Heart right ventricle (tissue), 16 donors: ENCODE measurements around the gene AFDN. TPM values are rescaled to one million over a fixed set of nuclear protein-coding genes. Genes with fewer than 3 reads are reported as not detected.

ENCODE experiments used
- ATAC-seq, 8 donors: fragments of 200-7000 bp; cut with Tn5 transposase; one replicate each; pipeline ENCODE4 v1.9.1; 2020; ENCODE audit warnings: mild to moderate bottlenecking in 8 of 8, moderate library complexity in 8 of 8, moderate number of reproducible peaks in 1 of 8
- DNase-seq, 2 donors: peaks; one replicate each; pipeline ENCODE4 v3.0.0-alpha.2; 2020
- H3K27ac ChIP-seq, 10 donors: fragments of 200-600 bp; sonication (generic) in 2 of 10; one replicate each; pipeline versions ENCODE4 v1.5.0 to v1.8.0; 2020 to 2022; ENCODE audit warnings: mild to moderate bottlenecking in 3 of 10
- H3K27me3 ChIP-seq, 7 donors: fragments of 200-600 bp; one replicate each; pipeline ENCODE4 v1.8.0; 2021 to 2022; ENCODE audit warnings: mild to moderate bottlenecking in 2 of 7
- H3K36me3 ChIP-seq, 9 donors: fragments of 200-600 bp; sonication (generic) in 1 of 9; one replicate each; pipeline versions ENCODE4 v1.5.0 to v1.8.0; 2020 to 2022; ENCODE audit warnings: mild to moderate bottlenecking in 2 of 9
- H3K4me1 ChIP-seq, 9 donors: fragments of 200-600 bp; sonication (generic) in 1 of 9; one replicate each; pipeline versions ENCODE4 v1.5.0 to v1.8.0; 2020 to 2022; ENCODE audit warnings: mild to moderate bottlenecking in 4 of 9
- H3K4me3 ChIP-seq, 10 donors: fragments of 200-600 bp; sonication (generic) in 2 of 10; one replicate each; pipeline versions ENCODE4 v1.5.0 to v1.8.0; 2020 to 2022; ENCODE audit warnings: mild to moderate bottlenecking in 7 of 10, moderate library complexity in 2 of 10
- H3K9me3 ChIP-seq, 11 donors: fragments of 200-600 bp in 10 of 11; sonication (generic) in 2 of 11; one replicate each; pipeline versions ENCODE4 v1.5.0 to v1.8.0; 2013 to 2022; ENCODE audit warnings: mild to moderate bottlenecking in 2 of 11, control low read depth in 1 of 11, moderate library complexity in 1 of 11
- CTCF ChIP-seq, 9 donors: fragments of 200-600 bp; sonication (generic) in 2 of 9; IDR thresholded peaks; one replicate each; pipeline versions ENCODE4 v1.5.0 to v1.8.0; 2021 to 2022; ENCODE audit warnings: antibody characterized with exemption in 9 of 9, mild to moderate bottlenecking in 5 of 9, moderate library complexity in 1 of 9
- WGBS, 2 donors: extraction: QIAGEN DNeasy Blood & Tissue Kit; methylation state at CpG; one replicate each; pipeline ENCODE4 v1.1.7; 2013; ENCODE audit warnings: inconsistent platforms in 1 of 2; 5-methylcytosine and 5-hydroxymethylcytosine counted together
- intact Hi-C, 10 donors: fragments of 100-400 bp; cut with DNase I; formaldehyde crosslinking; loops; one replicate each; pipeline versions ENCODE4 v1.11.1 to v1.14.2; 2022
- polyA plus RNA-seq, 2 donors: library from polyadenylated mRNA; stranded (reverse); fragments of 200-250 nt; gene quantifications; one replicate each; pipeline ENCODE4 v1.2.3, GENCODE V29; 2013
- total RNA-seq, 10 donors: library from RNA; stranded (reverse); fragmentation: NEBNext Ultra II Directional in 3 of 10; extraction: Animal tissue kit (Norgen Biotek cat#: 25700) in 3 of 10; gene quantifications; one replicate each; pipeline versions ENCODE4 v1.2.1 to v1.2.4, GENCODE V29; 2021 to 2023
- donor health status: Arrhythmogenic right ventricular cardiomyopathy.
- donor health status: ischemic (EF 13 %, LVEDD 7.1; RV severe dilation, severe dysfunction).
- donor health status: healthy with polysubstance abuse.
- donor health status: DM: no; HTN: yes; CAD: no.
- donor health status: DM: no; HTN: no; CAD: no.
- donor health status: ischemic (EF 25% LVEDD 6.9; RV normal size, moderate dysfunction).
- donor health status: ischemic (EF 25% LVEDD 5.7; RV mildly dilated, moderate dysfunction).
- donor health status: healthy.
- donor health status: DM: yes; HTN: yes; CAD: no.
- donor health status: Ischemic cardiomyopathy.
- donor health status: ischemic (EF 35%, LVEDD 5.7; RV mildly dilated, moderate dysfunction).
- donor health status: nonischemic (EF 11% LVEDD 7.7; RV severe dilation, severe dysfunction).
- donor health status: DM: yes; HTN: yes; CAD: no.
- donor health status: PGD.
- donor health status: ischemic (EF 29% LVEDD 5.4; RV normal size, mild dysfunction).
- donor health status: nonischemic (EF 23%, LVEDD 6.1; RV moderate dilation, normal function).

AFDN gene
- total and polyA plus RNA-seq, 12 donors = 17.4 to 79.9 (median 58.0) TPM

- Histone ChIP-seq H3K27ac (no peak overlapping the region), H3K4me3 (no peak overlapping the region), H3K27me3 (no peaks in the 10 kb centered on the region), H3K4me1 (peaks cover 0 to 8% (median 0%) of the 10 kb centered on the region in 9 donors), H3K36me3 (peaks cover 0 to 95% (median 9%) of the 10 kb centered on the region in 9 donors), H3K9me3 (no peaks in the 10 kb centered on the region)
- no peak for TF ChIP-seq CTCF (IDR thresholded peaks at IDR 0.05)
- 62 to 83% methylated on average over 3 of the region's 3 CpGs for WGBS, 2 donors
- intact Hi-C loops = loop anchor here in 8 of 10 donors (5.0 to 10.0 kb wide), 6 partner anchors 60 to 680 kb away; no protein-coding TSS in a partner anchor
- ATAC-seq = no peak
- no peak for DNase-seq
These were observed 68.3 kb downstream of the AFDN start for GRCh38 chr6:167894965-167895364.

GRCh38 chr6:167896648-167897047, 69.9 kb downstream of the AFDN start:
- no peaks in the 10 kb centered on the region for H3K27me3 ChIP-seq
- ATAC-seq (no peak), DNase-seq (no peak)
- TF ChIP-seq CTCF (IDR thresholded peaks at IDR 0.05) = no peak
- no peak overlapping the region for H3K4me3 ChIP-seq
- intact Hi-C loops = loop anchor here in 8 of 10 donors (5.0 to 10.0 kb wide), 5 partner anchors 62 to 682 kb away; no protein-coding TSS in a partner anchor
- H3K4me1 ChIP-seq = peaks cover 0 to 8% (median 0%) of the 10 kb centered on the region in 9 donors
- no peak overlapping the region for H3K27ac ChIP-seq
- H3K36me3 ChIP-seq = peaks cover 0 to 90% (median 5%) of the 10 kb centered on the region in 9 donors
- no peaks in the 10 kb centered on the region for H3K9me3 ChIP-seq
- WGBS, 2 donors = 67 to 70% methylated on average over 4 of the region's 4 CpGs

- peaks cover 0 to 88% (median 0%) of the 10 kb centered on the region in 9 donors for H3K36me3 ChIP-seq
- intact Hi-C loops = loop anchor here in 9 of 10 donors (1.0 to 10.0 kb wide), 7 partner anchors 64 to 684 kb away; no protein-coding TSS in a partner anchor
- ATAC-seq (peak in 5 of 8 donors; percentile 29 to 53 (median 47)), DNase-seq (no peak)
- H3K4me3 ChIP-seq = no peak overlapping the region
- H3K4me1 ChIP-seq = peaks cover 0 to 8% (median 0%) of the 10 kb centered on the region in 9 donors
- TF ChIP-seq CTCF (IDR thresholded peaks at IDR 0.05) = peak; percentile 52 to 91 (median 79)
- no peaks in the 10 kb centered on the region for H3K27me3 ChIP-seq
- H3K27ac ChIP-seq = no peak overlapping the region
- H3K9me3 ChIP-seq = no peaks in the 10 kb centered on the region
- 77 to 82% methylated on average over 3 of the region's 3 CpGs for WGBS, 2 donors
These were observed 72.1 kb downstream of the AFDN start for GRCh38 chr6:167898673-167899311.

GRCh38 chr6:167904791-167905190, 78.1 kb downstream of the AFDN start:
- no peak for TF ChIP-seq CTCF (IDR thresholded peaks at IDR 0.05)
- Histone ChIP-seq H3K27me3 (no peaks in the 10 kb centered on the region), H3K36me3 (peaks cover 0 to 75% (median 11%) of the 10 kb centered on the region in 9 donors), H3K4me3 (no peak overlapping the region), H3K27ac (no peak overlapping the region), H3K9me3 (no peaks in the 10 kb centered on the region), H3K4me1 (peaks cover 0 to 20% (median 14%) of the 10 kb centered on the region in 9 donors)
- ATAC-seq (no peak), DNase-seq (no peak)
- intact Hi-C loops = loop anchor here in 8 of 10 donors (5.0 to 10.0 kb wide), 4 partner anchors 148 to 228 kb away; no protein-coding TSS in a partner anchor
- 72 to 81% methylated on average over 5 of the region's 5 CpGs for WGBS, 2 donors
